Vagina (tissue), 2 donors: ENCODE measurements around the gene NKTR.

ENCODE experiments used
- POLR2AphosphoS5 ChIP-seq, 2 donors: sonication (generic); formaldehyde crosslinking; IDR thresholded peaks; one replicate each; pipeline ENCODE4 v1.9.0; 2017; ENCODE audit warnings: antibody characterized with exemption in 2 of 2, mild to moderate bottlenecking in 2 of 2, low read depth in 1 of 2; ENCODE audit not compliant: insufficient read depth in 1 of 2
- TF ChIP-seq, protein P1 (sequence below), 3 experiments: fragments of 450-650 bp in 2 of 3; fragments of 200-600 bp in 1 of 3; sonication (generic) in 1 of 3; IDR thresholded peaks; one replicate each; pipeline ENCODE4 v1.5.1; 2017 to 2019; ENCODE audit warnings: antibody characterized with exemption in 3 of 3, mild to moderate bottlenecking in 2 of 3, moderate library complexity in 2 of 3

DNA sequence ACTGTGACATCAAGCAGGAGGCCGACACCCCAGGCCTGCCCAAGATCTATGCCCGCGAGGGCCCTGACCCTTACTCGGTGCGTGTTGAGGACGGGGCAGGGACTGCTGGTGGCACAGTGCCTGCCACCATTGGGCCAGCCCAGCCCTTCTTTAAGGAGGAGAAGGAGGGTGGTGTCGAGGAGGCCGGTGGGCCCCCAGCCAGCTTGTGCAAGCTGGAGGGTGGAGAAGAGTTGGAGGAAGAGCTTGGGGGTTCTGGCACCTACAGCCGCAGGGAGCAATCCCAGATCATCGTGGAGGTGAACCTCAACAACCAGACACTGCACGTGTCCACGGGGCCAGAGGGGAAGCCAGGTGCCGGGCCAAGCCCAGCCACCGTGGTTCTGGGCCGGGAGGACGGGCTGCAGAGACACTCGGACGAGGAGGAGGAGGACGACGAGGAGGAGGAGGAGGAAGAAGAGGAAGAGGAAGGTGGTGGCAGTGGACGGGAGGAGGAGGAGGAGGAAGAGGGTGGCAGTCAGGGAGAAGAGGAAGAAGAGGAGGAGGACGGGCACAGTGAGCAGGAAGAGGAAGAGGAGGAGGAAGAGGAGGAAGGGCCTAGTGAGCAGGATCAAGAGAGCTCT lies 58.4 kb downstream of the NKTR start:
- TF ChIP-seq, protein P1, sequence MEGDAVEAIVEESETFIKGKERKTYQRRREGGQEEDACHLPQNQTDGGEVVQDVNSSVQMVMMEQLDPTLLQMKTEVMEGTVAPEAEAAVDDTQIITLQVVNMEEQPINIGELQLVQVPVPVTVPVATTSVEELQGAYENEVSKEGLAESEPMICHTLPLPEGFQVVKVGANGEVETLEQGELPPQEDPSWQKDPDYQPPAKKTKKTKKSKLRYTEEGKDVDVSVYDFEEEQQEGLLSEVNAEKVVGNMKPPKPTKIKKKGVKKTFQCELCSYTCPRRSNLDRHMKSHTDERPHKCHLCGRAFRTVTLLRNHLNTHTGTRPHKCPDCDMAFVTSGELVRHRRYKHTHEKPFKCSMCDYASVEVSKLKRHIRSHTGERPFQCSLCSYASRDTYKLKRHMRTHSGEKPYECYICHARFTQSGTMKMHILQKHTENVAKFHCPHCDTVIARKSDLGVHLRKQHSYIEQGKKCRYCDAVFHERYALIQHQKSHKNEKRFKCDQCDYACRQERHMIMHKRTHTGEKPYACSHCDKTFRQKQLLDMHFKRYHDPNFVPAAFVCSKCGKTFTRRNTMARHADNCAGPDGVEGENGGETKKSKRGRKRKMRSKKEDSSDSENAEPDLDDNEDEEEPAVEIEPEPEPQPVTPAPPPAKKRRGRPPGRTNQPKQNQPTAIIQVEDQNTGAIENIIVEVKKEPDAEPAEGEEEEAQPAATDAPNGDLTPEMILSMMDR (IDR thresholded peaks at IDR 0.05) = no peak
- no peak for TF ChIP-seq POLR2AphosphoS5 (IDR thresholded peaks at IDR 0.05; ENCODE audit: insufficient read depth in 1 of 2, low read depth in 1 of 2)
